Panc1 (cell line): ENCODE results near the gene GSDMA.

Experiments used
- CTCF ChIP-seq: fragments of 450-650 bp; IDR thresholded peaks from 2 replicates; pipeline ENCODE4 v1.5.1; 2017; ENCODE audit warnings: mild to moderate bottlenecking
- POLR2AphosphoS5 ChIP-seq: IDR thresholded peaks from 2 replicates; pipeline ENCODE4 v1.6.1; 2012; ENCODE audit warnings: mild to moderate bottlenecking, low read depth, low read length, moderate library complexity
- REST ChIP-seq, 2 experiments: IDR thresholded peaks; 2 replicates each; pipeline ENCODE4 v1.6.1; 2011 to 2012; ENCODE audit warnings: low read depth in 2 of 2, control low read depth in 1 of 2, low read length in 1 of 2, mild to moderate bottlenecking in 1 of 2, moderate library complexity in 1 of 2; ENCODE audit not compliant: insufficient read depth in 1 of 2

DNA sequence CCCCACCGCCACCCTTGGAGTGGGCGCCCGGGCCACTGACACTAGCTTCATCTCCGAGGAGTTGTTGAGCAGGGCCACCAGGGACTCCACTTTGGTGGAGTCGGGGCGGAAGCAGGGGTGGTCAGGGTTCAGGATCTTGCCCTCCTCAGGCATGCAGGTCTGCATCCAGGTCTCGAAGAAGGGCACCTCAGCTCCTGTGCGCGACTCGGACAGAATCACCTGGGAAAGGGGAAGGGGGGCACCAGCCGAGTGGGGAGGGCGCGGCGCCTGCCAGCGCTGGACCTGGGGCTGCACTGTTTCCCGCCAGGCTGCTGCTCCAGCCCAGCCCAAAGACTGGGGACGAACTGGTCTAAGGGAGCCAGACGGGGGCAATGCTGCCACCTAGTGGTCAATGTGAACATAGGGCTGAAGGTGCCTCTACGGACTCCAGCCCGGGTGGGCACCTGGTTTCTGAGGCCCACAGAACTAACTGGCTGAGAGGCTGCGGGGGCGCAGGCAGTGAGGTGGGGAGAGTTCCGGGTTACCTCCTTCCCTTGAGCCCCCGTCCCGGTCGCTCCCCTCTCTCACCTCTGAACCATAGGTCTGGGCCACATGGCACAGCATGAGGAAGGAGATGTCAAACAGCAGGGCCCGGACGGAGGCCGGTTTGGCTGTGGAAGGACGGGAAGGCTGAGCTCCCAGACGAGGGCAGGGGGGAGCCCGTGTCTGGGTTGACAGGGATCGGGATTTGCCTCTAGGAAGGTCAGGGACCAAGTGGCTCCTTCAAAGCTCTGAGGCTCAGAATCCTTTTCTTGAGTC lies 64.2 kb downstream of the GSDMA start:
- TF ChIP-seq POLR2AphosphoS5 (no peak), CTCF (peak; percentile 96), REST (IDR thresholded peaks at IDR 0.05; ENCODE audit: insufficient read depth in 1 of 2, low read depth in 2 of 2, low read length in 1 of 2) (no peak)
